ENCODE measurements around the gene EIF3B. TPM values are rescaled to one million over a fixed set of nuclear protein-coding genes. Genes with fewer than 3 reads are reported as not detected.
"Not testable (repeated sequence)": the region's sequence is repeated elsewhere in the genome, so short reads cannot be mapped to it uniquely, and the experiment has no call there.

EIF3B gene
- total RNA-seq, 2 experiments from 2014 or later = 315 to 319 TPM

DNA sequence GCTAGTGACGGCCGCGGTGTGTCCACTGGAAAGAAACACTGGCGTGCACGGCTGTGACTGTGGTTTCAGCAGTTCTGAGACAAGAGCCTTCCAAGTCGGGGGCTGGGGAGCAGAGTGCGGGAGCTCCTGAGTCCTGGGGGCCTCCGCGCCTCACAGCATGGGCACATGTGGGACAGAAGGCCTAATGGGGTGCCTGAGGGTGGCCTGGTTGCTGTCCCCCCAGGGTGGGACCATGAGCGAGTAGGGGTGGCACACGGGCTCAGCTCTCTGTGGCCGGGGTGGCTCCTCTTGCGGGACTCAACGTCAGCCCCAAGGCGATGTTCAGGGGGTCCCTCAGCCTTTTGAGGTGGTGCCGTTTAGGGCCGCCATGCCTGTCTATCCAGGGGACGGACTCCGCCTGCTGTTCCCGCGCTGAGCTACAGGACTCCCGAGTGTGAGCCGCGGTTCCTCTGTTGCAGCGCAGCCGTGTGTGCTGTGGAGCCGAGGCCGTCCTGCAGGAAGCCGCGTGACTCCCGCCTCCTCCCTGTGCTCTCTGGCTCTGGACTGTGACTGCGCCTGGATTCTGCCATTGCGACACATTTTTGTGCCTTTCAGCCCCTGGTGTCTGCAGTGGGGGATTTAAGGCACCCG is 25.3 kb downstream of the EIF3B start:
- Mint-ChIP-seq H3K4me3 (no peak overlapping the region), H3K9me3 (no peaks in the 10 kb centered on the region), H3K27me3 (no peaks in the 10 kb centered on the region), H3K27ac (no peak overlapping the region), H3K4me1 (peaks cover 12% of the 10 kb centered on the region), H3K36me3 (peaks cover 46% of the 10 kb centered on the region)
- DNase-seq = no peak

GRCh38 chr7:2380461-2380860 is 25.8 kb downstream of the EIF3B start:
- Mint-ChIP-seq H3K27me3 (no peaks in the 10 kb centered on the region), H3K9me3 (no peaks in the 10 kb centered on the region), H3K36me3 (peaks cover 41% of the 10 kb centered on the region), H3K27ac (no peak overlapping the region), H3K4me1 (peaks cover 9% of the 10 kb centered on the region), H3K4me3 (no peak overlapping the region)
- no peak for DNase-seq

DNA sequence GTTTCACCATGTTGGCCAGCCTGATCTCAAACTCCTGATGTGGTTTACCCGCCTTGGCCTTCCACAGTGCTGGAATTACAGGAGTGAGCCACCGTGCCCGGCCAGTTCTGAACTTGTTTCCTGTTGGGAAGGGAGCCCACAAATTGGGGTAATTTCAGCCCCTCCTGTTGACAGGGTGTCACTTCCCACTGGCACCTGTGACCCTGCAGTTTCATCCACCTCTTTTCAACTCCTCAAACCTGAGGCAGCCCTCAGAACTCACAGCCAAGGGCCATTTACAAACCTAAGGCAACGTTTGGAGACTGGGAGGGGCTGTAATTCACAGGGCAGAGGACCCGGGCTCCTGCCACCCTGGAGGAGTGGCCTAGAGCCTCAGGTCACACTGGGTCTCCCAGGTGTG is 26.6 kb downstream of the EIF3B start:
- DNase-seq = no peak
- H3K27ac Mint-ChIP-seq = no peak overlapping the region
- no peak overlapping the region for H3K4me3 Mint-ChIP-seq
- peaks cover 37% of the 10 kb centered on the region for H3K36me3 Mint-ChIP-seq
- peaks cover 9% of the 10 kb centered on the region for H3K4me1 Mint-ChIP-seq
- no peaks in the 10 kb centered on the region for H3K27me3 Mint-ChIP-seq
- no peaks in the 10 kb centered on the region for H3K9me3 Mint-ChIP-seq

DNA sequence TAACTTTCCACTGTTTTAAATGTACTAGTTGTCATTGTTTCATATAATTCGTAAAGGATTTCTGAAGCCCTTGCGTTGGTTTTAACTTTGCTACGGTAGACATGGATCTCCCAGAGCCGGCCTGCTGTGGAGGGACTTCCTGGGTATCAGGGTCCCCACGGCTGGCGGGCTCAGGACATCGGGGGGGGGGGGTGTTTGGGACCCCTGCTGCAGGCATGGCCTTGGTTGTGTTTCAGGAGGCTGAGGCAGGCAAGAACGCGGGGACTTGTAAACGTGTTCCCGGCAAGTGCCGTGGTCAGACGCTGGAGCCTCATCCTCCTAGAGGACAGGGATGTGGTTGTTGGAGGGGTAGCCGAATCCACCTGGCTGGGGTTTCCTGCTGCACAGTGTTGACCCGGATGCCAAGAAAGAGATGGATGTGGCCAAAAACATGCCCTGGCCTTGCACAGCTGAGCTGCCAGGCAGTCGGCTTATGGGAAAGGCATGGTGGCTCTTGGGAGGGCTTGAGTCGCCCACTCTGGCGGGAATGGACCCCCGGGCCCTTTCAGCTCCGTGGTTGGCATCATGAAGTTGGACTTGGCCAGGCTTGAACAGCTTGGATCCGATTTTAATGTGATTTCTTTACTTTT is 27.4 kb downstream of the EIF3B start:
- Mint-ChIP-seq H3K36me3 (peaks cover 32% of the 10 kb centered on the region), H3K9me3 (no peaks in the 10 kb centered on the region), H3K4me3 (no peak overlapping the region), H3K4me1 (peaks cover 6% of the 10 kb centered on the region), H3K27ac (no peak overlapping the region), H3K27me3 (no peaks in the 10 kb centered on the region)
- DNase-seq = no peak

GRCh38 chr7:2383543-2384274 is 29.1 kb downstream of the EIF3B start:
- H3K36me3 Mint-ChIP-seq = peaks cover 23% of the 10 kb centered on the region
- no peaks in the 10 kb centered on the region for H3K27me3 Mint-ChIP-seq
- no peaks in the 10 kb centered on the region for H3K4me1 Mint-ChIP-seq
- H3K27ac Mint-ChIP-seq = no peak overlapping the region
- no peak for DNase-seq
- H3K9me3 Mint-ChIP-seq = no peaks in the 10 kb centered on the region
- H3K4me3 Mint-ChIP-seq = no peak overlapping the region

DNA sequence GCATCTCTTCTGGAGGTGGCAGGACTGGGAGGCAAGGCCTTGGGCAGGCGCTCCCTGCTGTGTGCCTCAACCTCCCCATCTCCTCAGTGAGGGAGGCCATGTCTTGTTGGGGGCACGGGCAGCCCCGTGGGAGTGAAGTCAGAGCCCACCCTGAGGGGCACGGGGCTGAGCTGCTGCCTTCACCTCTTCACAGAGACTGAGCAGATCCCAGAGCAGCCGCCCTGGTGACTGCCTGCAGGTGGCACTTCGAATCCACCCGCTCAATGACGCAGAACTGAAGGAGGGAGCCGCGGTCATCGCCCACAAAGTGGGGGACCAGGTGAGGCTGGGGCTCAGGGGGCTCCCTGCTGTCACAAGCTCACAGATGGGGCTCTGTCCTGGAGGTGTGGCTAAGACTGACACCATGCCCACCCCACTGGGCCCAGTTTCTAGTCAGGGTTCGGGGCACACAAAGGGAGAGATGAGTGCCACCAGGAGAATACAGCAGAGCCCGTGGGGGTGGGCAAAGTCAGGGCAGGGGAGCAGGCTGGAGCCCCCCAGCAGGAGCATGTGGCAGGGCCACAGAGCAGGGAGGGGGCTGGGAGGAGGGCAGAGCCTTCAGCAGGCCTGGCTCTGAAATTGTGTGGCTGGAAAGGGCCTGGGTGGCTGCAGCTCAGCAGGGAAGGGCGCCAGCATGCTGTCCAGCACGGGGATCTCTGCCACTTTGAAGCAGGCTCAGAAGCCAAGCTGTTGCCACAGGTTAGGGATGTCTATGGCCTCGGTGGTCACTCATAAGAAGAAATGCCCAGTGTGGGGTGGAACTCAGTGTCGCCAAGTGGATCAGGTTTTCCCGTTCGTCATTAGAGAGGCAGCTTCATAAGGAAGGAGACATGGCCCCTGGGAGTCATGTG is 30.0 kb downstream of the EIF3B start:
- Mint-ChIP-seq H3K4me3 (no peak overlapping the region), H3K27ac (no peak overlapping the region)

DNA sequence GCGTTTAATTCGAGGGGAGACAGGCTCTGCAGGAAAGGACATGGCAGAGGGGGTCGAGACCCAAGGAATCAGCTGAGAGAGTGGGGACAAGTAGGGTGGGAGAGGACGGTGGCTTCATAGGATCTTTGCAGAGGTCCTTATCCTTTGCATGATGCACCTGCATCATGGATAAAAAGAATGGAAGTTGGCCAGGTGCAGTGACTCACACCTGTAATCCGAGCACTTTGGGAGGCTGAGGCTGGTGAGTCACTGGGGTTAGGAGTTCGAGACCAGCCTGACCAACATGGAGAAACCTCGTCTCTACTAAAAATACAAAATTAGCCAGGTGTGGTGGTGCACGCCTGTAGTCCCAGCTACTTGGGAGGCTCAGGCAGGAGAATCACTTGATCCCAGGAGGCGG is 31.5 kb downstream of the EIF3B start:
- H3K4me1 Mint-ChIP-seq, DNase-seq, H3K4me3 Mint-ChIP-seq, H3K27me3 Mint-ChIP-seq, H3K9me3 Mint-ChIP-seq, H3K27ac Mint-ChIP-seq: not testable (repeated sequence)
- peaks cover 12% of the 10 kb centered on the region for H3K36me3 Mint-ChIP-seq

More for the DNA sequence above, 30.0 kb downstream of the EIF3B start:
- Mint-ChIP-seq H3K27me3 (no peaks in the 10 kb centered on the region), H3K36me3 (peaks cover 21% of the 10 kb centered on the region), H3K9me3 (no peaks in the 10 kb centered on the region), H3K4me1 (no peaks in the 10 kb centered on the region)
- DNase-seq = no peak

DNA sequence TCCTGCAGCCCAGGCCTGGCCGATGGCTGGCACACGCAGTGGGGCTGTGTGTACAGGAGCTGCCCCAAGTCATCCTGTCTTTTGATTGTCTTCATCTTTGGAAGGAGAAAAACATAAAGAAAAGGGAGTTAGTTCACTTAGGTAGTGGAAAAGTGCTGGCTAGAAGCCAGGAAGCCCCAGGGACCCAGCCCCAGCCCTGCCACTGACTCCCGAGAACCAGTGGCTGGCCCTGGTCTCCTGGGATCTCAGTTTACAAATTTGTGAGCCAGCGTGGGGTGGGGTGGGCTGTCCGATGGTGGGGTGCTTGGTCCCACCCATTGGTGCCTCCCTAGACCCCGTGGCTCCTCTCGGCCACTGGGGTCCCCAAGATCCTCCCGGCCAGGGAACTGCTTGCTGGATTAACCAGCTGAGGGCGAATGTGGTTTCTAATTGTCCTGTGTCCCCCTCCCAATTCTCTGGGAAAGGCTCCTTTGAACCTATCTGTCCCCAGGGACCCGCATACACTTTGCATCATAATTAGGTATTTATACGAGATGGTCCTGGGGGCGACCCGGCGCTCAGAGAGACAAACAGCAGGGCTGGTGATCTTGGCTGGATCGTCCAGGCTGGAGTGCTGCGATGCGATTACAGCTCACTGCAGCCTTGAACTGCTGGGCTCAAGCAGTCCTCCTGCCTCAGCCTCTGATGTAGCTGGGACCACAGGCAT is 32.5 kb downstream of the EIF3B start:
- H3K27ac Mint-ChIP-seq = no peak overlapping the region
- H3K36me3 Mint-ChIP-seq = peaks cover 6% of the 10 kb centered on the region
- no peak for DNase-seq
- H3K4me1 Mint-ChIP-seq = no peaks in the 10 kb centered on the region
- no peak overlapping the region for H3K4me3 Mint-ChIP-seq
- H3K9me3 Mint-ChIP-seq = no peaks in the 10 kb centered on the region
- no peaks in the 10 kb centered on the region for H3K27me3 Mint-ChIP-seq

- Mint-ChIP-seq H3K27ac (no peak overlapping the region), H3K4me1 (no peaks in the 10 kb centered on the region), H3K27me3 (no peaks in the 10 kb centered on the region), H3K4me3 (no peak overlapping the region), H3K36me3 (peaks cover 6% of the 10 kb centered on the region), H3K9me3 (no peaks in the 10 kb centered on the region)
- no peak for DNase-seq
These were observed 33.4 kb downstream of the EIF3B start for GRCh38 chr7:2387897-2388636.

GRCh38 chr7:2388637-2388954 is 34.0 kb downstream of the EIF3B start:
- no peaks in the 10 kb centered on the region for H3K4me1 Mint-ChIP-seq
- no peaks in the 10 kb centered on the region for H3K9me3 Mint-ChIP-seq
- peaks cover 6% of the 10 kb centered on the region for H3K36me3 Mint-ChIP-seq
- H3K4me3 Mint-ChIP-seq = no peak overlapping the region
- no peaks in the 10 kb centered on the region for H3K27me3 Mint-ChIP-seq
- DNase-seq = no peak
- H3K27ac Mint-ChIP-seq = no peak overlapping the region

GRCh38 chr7:2390020-2390816 is 35.6 kb downstream of the EIF3B start:
- H3K36me3 Mint-ChIP-seq, H3K27me3 Mint-ChIP-seq, H3K9me3 Mint-ChIP-seq, DNase-seq, H3K4me1 Mint-ChIP-seq, H3K27ac Mint-ChIP-seq, H3K4me3 Mint-ChIP-seq: not testable (repeated sequence)

DNA sequence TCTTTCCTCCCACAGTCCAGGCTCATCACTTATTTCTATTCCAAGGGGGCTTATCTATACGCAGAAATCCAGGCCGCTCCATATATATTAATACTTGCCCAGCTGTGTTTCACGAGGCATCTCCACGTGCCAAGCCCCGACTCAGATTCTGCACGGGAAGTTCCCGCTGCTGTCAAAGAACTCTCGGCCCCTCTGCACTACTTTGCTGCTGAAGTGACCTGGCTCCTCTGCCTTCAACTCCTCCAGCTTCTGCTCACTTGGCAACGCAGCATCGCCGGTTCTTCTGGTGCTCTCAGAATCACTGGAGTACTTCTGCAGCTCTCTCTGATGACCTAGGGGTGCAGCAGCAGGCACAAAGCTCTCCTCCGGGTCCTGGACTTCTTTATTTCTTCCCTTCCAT is 39.1 kb downstream of the EIF3B start:
- H3K36me3 Mint-ChIP-seq = no peaks in the 10 kb centered on the region
- DNase-seq = no peak
- H3K27ac Mint-ChIP-seq = no peak overlapping the region

GRCh38 chr7:2394566-2395082 is 40.0 kb downstream of the EIF3B start:
- no peaks in the 10 kb centered on the region for H3K9me3 Mint-ChIP-seq
- H3K36me3 Mint-ChIP-seq = no peaks in the 10 kb centered on the region
- H3K27ac Mint-ChIP-seq = no peak overlapping the region
- no peaks in the 10 kb centered on the region for H3K27me3 Mint-ChIP-seq
- no peak overlapping the region for H3K4me3 Mint-ChIP-seq
- DNase-seq = no peak
- H3K4me1 Mint-ChIP-seq = peaks cover 5% of the 10 kb centered on the region

More for the DNA sequence above, 39.1 kb downstream of the EIF3B start:
- Mint-ChIP-seq H3K27me3 (no peaks in the 10 kb centered on the region), H3K4me3 (no peak overlapping the region), H3K9me3 (no peaks in the 10 kb centered on the region), H3K4me1 (no peaks in the 10 kb centered on the region)
